SK-N-MC (cell line): Measurements from ENCODE around the gene NOXA1.

Experiments used
- DNase-seq: peaks from one replicate; pipeline ENCODE4 v3.0.0-alpha.2; 2011; ENCODE audit warnings: low read depth, low spot score
- H3K27ac ChIP-seq: fragments of 200-600 bp; sonication (generic); 2 replicates; pipeline ENCODE4 v1.5.1; 2016; ENCODE audit warnings: mixed run types
- H3K36me3 ChIP-seq: fragments of 200-600 bp; sonication (generic); 2 replicates; pipeline ENCODE4 v1.6.1; 2017; ENCODE audit warnings: antibody characterized with exemption, low read length, mixed read lengths; ENCODE audit not compliant: insufficient read depth
- H3K4me3 ChIP-seq: fragments of 200-600 bp; sonication (generic); 2 replicates; pipeline ENCODE4 v1.5.1; 2016
- H3K9ac ChIP-seq: fragments of 200-600 bp; sonication (generic); 2 replicates; pipeline ENCODE4 v1.8.0; 2017; ENCODE audit warnings: mixed run types, mixed read lengths; ENCODE audit not compliant: insufficient read length
- H3K9me3 ChIP-seq: fragments of 200-600 bp; sonication (generic); 2 replicates; pipeline ENCODE4 v1.6.1; 2017; ENCODE audit warnings: low read depth, mild to moderate bottlenecking, antibody characterized with exemption, low read length, moderate library complexity, mixed read lengths
- EZH2 ChIP-seq: fragments of 200-600 bp; sonication (generic); IDR thresholded peaks from one replicate; pipeline ENCODE4 v1.6.1; 2017; ENCODE audit warnings: antibody characterized with exemption
- FOXP2 ChIP-seq: optimal IDR thresholded peaks from 2 replicates; pipeline ENCODE3; 2011; ENCODE audit warnings: mild to moderate bottlenecking, moderate library complexity; ENCODE audit not compliant: insufficient read depth; ENCODE audit errors: extremely low read length, control extremely low read depth
- POLR2AphosphoS5 ChIP-seq: IDR thresholded peaks from 2 replicates; pipeline ENCODE4 v1.6.1; 2012; ENCODE audit warnings: mild to moderate bottlenecking, low read depth, low read length, borderline replicate concordance

The NOXA1 gene

DNA sequence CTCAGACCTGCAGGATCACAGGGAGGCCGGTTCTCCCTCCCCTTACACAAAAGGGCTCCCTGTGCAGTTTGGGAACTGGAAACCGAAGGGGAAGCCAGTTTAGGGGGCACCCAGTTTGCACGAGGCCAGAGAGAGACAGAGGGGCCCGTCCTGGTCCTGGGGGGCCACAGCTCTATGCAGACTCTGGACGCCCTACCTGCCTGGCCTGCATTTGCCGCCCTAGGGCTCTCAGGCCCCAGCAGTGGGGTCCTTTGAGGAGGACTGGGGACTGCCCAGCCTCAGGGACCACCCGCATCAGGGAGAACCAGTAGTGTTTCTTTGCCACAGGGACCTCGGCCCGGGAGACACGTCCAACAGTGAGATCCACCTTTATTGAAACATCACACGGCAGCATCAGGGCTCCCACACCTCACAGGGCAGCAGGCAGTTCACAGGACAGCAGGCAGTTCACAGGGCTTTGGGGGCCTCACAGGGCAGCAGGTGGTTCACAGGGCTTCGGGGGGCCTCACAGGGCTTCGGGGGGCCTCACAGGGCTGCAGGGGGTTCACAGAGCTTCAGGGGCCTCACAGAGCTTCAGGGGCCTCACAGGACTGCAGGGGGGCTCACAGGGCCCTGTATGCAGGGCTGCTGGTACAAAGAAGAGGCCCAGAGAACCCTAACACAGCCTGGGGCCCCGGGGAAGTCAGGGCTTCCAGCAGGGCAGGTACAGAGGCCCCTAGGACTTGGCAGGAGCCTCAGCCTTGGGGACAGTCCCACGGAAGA lies 36.6 kb downstream of the NOXA1 start:
- peak; percentile 3 for TF ChIP-seq FOXP2
- TF ChIP-seq POLR2AphosphoS5 = no peak
- Histone ChIP-seq H3K9ac (peak overlapping the region; percentile 71), H3K27ac (peak overlapping the region; percentile 67), H3K9me3 (no peaks in the 10 kb centered on the region), H3K4me3 (peak overlapping the region; percentile 65), H3K36me3 (no peaks in the 10 kb centered on the region; the same call in 1 of the 2 replicates)
- DNase-seq = no peak

DNA sequence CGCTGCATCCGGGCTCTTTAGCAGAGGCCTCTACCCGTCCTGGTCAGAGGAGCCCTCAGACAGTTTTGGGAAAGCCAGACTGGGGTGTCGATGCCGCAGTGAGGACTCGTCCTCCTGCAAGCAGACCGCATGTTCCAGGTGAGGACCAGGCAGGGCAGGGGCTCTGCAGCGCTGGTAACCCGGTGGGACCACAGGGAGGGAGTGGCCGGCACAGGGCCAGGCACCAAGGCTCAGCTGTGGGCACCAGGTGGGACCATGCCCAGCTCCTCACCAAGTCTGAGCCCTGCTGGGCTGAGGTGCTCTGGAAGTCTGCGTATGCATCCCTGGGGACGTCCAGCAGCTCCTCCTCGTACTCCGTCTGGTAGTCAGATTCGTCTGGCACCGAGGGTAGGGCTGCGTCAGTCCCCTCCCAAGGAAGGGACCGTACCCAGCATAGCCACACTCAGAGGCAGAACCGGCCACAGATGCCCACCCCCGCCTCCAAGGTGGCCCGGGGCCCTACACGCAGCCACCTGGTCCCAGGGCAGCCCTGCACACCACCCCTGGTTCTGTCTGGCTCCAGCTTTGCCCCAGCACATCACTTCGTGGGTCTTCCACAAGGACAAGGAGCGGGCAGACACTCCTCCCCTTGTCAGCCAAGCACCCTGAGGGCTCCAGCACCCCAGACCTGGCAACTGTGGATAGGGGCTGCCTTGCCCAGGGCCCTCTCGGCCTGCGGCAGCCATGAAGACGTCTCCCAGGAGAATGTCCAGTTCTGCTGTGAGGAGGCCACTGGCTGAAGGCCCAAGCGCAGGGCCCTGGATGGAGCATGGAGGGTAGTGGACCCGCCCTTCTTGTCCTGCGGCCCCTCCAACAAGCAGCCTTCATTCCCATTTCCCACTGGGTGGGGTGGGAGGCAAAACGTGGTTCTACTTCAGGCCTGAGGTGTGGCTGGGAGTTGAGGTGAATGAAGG lies 37.4 kb downstream of the NOXA1 start:
- Histone ChIP-seq H3K9me3 (no peaks in the 10 kb centered on the region), H3K36me3 (no peaks in the 10 kb centered on the region; the same call in 1 of the 2 replicates), H3K27ac (no peak overlapping the region), H3K9ac (no peak overlapping the region), H3K4me3 (no peak overlapping the region)
- DNase-seq = no peak
- TF ChIP-seq EZH2 (no peak), POLR2AphosphoS5 (no peak), FOXP2 (no peak)

DNA sequence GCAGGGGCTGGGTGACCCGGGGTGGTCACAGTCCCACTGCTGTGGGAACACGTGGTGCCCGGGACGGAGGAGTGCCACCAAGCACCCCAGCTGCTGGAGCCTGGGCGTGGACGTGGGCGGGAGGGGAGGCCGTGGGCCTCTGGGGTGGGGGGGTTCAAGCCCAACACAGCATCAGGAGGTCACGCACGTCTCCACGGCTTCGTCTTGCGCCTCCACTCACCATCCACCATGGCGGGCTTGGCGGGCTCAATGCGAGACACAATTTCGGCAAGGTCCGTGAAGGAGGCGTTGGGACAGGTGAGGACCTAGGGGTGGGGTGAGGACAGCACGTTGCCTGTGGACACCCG lies 38.1 kb downstream of the NOXA1 start:
- H3K9ac ChIP-seq = no peak overlapping the region
- no peak for TF ChIP-seq POLR2AphosphoS5
- TF ChIP-seq EZH2 = no peak
- TF ChIP-seq FOXP2 = no peak

DNA sequence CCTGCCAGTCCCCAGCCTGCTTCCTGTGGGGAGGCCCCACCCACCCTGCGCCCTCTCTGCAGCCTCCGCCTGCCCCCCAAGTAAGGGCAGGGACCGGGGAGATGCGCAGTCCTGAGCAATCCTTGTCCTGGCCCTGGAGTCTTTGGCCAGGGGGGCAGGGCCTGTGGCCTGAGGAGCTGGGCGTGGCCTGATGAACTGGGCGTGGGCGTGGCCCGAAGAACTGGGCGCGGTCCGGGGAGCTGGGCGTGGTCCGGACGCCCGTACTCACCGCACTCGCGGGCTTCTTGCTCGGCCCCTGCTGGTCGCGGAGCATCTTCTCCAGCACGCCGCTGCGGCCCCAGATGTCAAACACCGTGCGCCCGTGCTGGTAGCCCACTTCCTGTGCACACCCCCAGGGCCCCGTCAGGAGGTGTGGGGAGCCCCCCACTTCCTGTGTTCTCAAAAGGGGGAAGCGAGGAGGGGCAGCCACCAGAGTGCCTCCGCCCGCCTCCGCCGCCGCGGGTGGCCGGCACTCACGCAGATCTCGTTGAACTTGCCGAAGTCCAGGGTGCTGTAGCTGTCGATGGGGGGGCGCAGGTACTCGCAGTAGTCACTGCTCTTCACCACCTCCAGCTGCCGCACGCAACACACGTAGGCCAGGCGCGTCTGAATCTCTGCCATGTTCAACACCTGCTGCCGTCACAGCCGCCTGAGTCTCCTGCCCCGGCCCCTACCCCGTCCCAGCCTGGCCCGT lies 38.6 kb downstream of the NOXA1 start:
- no peak for TF ChIP-seq POLR2AphosphoS5
- H3K9me3 ChIP-seq = no peaks in the 10 kb centered on the region
- no peak overlapping the region for H3K27ac ChIP-seq
- no peak overlapping the region for H3K4me3 ChIP-seq
- no peaks in the 10 kb centered on the region; the same call in 1 of the 2 replicates for H3K36me3 ChIP-seq
- no peak overlapping the region for H3K9ac ChIP-seq
- no peak for DNase-seq

More for the DNA sequence above, 38.1 kb downstream of the NOXA1 start:
- no peak overlapping the region for H3K27ac ChIP-seq
- H3K36me3 ChIP-seq = no peaks in the 10 kb centered on the region; the same call in 1 of the 2 replicates
- DNase-seq = no peak
- no peak overlapping the region for H3K4me3 ChIP-seq
- no peaks in the 10 kb centered on the region for H3K9me3 ChIP-seq

DNA sequence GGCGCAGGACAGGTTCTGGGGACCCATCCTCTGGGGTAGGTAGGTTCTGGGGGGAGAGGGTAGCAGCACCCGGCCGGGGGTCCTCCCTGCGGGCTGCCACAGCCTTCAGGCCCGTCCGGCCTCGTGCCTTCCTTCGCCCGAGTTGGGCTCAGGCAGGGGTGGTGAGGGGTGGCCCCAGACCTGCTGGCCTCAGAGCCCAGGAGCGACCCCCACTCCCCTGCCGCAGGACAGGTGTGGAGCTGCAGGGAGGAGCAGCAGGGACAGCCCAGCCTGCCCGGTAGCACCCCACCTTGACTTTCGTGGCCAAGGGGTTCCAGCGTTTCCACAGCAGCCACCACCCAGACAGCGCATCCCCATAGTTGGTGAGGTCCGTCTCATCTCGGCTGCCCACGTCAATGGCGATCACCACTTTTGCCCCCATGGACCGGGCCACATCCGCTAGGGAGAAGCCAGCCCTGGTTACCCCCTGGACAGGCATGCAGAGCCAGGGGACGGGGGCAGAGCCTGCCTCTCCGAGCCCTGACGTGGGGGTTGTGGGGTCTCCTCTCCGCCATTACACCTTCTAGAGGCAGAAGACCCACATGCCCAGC lies 39.3 kb downstream of the NOXA1 start:
- no peaks in the 10 kb centered on the region for H3K36me3 ChIP-seq
- H3K4me3 ChIP-seq = no peak overlapping the region
- no peaks in the 10 kb centered on the region for H3K9me3 ChIP-seq
- no peak overlapping the region for H3K27ac ChIP-seq
- TF ChIP-seq FOXP2 (no peak), EZH2 (no peak), POLR2AphosphoS5 (no peak)
- no peak overlapping the region for H3K9ac ChIP-seq
- DNase-seq = no peak

DNA sequence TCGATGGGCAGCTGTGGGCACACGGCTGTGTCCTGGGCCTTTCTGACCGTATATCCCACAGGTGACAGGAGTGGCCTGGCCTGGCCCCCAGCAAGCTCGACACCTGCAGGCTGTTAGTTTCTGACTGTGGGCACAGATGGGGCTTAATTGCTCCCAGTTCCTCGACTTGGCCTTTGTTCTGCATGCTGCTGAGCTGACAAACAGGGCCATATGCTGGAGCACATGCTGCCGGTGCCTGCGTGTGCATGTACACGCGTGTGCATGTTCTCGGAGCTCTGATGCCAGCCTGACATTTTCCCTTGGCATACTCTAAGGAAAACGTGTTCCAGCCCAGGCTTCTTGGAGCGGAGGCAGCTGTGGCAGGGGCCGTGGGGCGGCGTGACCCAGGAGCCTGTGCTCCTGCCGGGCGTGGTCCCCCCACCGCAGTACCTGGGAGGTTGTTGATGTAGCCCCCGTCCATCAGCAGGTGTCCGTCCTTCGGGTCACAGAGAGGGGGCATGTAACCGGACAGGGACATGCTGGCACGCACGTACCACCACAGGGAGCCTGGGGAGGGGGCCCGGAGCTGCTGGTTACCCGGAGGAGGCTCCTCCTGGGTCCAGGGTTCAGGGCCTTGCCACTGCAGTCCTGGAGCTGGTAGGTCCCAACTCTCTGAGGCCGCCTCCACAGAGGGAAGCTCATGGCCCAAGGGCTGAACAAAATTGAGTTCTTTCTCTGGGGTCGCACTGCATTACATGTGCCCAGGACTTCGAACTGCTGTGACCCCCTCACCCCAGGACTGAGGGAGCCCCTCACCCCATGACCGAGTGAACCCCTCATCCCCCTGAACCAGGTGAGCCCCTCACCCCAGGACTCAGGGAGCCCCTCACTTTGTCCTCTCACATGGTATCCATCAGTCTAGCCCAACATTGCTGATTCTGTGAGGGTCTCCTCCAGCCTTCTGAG lies 40.1 kb downstream of the NOXA1 start:
- Histone ChIP-seq H3K9me3 (no peaks in the 10 kb centered on the region), H3K36me3 (no peaks in the 10 kb centered on the region), H3K27ac (no peak overlapping the region), H3K4me3 (no peak overlapping the region), H3K9ac (no peak overlapping the region)
- DNase-seq = no peak
- TF ChIP-seq POLR2AphosphoS5 = no peak
- no peak for TF ChIP-seq FOXP2
- no peak for TF ChIP-seq EZH2

DNA sequence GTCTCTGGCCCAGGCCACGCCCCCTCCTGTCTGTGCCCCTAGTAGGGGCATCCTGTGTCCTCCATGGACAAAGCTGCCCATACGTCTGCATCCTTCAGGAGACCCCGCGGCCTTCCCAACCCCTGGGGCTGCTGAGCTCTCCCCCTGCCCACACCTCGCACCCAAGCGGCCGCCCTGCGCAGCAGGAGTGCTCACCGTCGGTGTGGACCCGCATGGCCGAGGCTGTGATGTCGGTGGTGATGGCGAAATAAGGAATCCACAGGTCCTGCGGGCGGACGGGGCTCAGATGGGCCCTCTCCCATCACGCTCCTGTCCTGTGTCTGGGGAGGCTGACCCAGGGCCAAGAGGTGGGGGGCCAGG lies 40.7 kb downstream of the NOXA1 start:
- TF ChIP-seq POLR2AphosphoS5 (no peak), FOXP2 (no peak), EZH2 (no peak)
- Histone ChIP-seq H3K4me3 (no peak overlapping the region), H3K36me3 (no peaks in the 10 kb centered on the region), H3K9ac (no peak overlapping the region), H3K9me3 (no peaks in the 10 kb centered on the region), H3K27ac (no peak overlapping the region)
- DNase-seq = no peak
